HG03457 (cell line): Measurements from ENCODE around the gene DSG3.

Source experiments
- ATAC-seq: cut with Tn5 transposase; IDR thresholded peaks from one replicate; pipeline ENCODE4 v1.9.1; 2021; ENCODE audit warnings: moderate number of reproducible peaks; ENCODE audit not compliant: unreplicated experiment

The DSG3 gene

DNA sequence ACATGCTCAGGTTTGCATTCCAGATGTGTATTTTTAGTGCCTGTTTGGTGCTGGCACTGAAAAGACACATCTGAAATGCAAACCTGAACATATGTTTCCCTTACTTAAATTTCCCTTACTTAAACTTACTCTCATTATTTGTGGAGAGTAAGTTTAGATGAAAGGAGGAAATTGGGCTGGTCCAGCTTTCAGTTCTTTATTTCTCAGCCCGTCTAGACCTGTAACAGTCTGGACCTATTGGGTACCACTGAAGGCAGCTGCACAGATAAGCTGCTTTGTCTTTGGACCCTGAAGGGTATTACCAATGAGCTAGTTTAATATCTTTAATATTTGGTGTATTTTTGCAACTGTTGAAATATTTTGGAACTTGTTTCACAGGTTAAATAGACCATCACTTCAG is 17.0 kb upstream of the DSG3 start:
- ATAC-seq, result no peak

DNA sequence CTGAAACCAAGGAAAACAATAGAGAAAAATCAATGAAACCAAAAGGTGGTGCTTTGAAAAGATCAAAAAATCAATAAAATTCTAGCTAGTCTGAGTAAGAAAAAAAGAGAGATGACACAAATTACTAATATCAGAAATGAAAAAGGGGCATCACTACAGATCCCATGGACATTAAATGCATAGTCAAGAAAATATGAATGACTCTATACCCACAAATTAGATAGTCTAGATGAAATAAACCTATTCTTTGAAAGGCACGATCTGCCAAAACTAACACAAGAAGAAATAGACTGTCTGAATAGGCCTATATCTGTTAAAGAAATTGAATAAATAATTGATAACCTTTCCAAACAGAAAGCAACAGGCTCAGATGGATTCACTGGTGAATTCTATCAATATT is 15.2 kb upstream of the DSG3 start:
- ATAC-seq, result no peak

DNA sequence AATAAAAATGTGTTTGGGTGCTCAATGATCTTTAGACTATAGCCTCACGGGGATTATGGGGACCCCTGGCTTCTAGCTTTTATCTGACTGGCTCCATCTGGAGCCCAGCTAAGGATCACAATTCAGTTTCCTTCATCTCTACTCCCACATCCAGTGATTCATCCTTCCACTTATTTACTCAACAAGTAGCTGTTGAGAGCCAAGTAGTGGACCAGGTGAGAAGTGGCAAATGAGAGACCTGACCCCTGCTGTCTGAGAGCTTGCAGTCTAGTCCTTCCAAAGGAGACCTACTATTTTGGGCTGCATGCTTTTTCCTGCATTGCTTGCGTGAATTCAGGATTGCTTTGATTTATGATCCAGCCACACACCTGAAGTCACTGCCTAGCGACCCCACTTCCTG is 10.7 kb upstream of the DSG3 start:
- no peak for ATAC-seq

DNA sequence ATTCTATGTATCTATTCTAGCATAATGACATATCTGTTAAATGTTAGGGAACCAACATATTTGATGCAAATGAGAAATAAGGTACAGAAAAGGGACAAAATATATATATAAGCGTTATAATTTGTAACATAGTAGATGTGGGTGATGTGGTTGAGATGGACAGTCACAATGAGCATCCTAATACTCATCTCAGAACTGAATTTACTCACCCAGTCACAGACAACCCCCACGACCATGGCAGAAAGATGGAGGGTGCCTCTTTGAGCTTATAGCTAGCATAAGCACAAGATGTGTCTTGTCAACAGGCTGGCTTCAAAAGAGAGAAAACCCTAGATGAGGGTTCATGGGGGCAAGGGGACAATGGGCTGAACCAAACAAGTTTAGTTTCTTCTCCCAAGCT is 9.1 kb upstream of the DSG3 start:
- no peak for ATAC-seq

- ATAC-seq, result no peak
Measured at GRCh38 chr18:31439807-31440325, 7.7 kb upstream of the DSG3 start.

DNA sequence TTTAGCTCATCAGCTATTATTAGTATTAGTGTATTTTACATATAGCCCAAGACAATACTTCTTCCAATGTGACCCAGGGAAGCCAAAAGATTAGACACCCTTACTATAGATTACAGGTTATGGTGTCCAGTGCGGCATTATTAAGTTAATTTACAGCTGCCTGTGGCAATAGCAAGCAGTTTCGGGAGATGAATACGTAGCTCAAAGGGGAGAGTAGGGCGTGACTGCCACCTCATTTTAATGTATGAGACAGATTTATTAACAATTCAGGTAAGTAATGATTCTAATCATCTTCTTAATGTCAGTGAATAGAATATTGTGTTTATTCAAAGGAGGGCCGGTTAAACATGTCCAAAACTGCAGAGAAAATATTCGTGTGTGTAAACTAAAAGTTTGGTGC is 6.8 kb upstream of the DSG3 start:
- no peak for ATAC-seq

DNA sequence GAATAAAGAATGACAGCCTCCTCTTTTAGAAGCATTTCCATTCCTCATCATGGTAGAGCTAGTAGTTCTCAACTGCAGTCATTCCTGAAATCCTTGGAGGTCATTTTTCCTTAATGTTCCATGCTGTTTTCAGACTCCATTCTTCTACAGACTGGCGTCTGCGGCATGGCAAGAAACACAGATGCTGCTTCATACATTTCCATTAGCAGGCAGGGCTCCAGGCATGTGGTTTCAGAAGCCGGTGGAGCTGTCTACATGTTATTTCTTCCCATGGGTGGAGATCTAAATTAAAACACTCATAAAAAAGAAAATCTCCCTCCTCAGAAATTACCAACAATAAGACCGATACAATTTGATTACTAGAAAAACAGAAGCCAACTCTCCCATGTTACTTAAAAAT is 6.0 kb upstream of the DSG3 start:
- ATAC-seq, result no peak

DNA sequence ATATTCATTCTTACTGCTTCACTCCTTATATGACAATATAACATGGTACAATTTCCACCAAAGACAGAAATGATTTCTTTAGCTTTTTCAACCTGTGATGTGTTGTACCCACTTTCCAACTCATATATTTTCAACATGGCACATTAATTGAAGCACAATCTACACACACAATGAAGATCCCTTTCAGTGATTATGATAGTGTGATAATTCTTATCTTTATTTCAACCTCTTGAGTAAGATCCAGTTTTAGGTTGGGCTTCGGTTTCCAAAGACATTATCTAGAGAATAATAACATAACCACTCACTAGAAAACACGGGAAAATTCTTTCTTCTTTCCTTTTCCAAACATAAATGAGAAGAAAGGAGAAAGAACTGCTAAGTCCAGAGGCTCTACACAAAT is 3.4 kb upstream of the DSG3 start:
- no peak for ATAC-seq

DNA sequence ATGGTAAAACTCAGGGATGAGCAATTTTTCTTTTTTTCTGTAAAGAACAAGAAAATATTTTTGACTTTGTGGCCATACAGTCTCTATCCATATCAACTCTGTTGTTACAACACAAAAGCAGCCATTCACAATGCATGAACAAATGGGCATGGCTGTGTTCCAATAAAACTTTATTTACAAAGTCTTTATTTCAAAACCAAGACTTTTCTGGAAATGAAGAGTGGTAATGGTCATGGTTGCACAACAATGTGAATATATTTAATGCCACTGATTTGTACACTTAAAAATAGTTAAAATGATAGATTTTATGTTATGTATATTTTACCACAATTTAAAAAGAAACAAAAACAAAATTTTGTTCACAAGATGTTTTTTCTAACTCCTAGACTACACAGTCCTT is 1.6 kb upstream of the DSG3 start:
- no peak for ATAC-seq

DNA sequence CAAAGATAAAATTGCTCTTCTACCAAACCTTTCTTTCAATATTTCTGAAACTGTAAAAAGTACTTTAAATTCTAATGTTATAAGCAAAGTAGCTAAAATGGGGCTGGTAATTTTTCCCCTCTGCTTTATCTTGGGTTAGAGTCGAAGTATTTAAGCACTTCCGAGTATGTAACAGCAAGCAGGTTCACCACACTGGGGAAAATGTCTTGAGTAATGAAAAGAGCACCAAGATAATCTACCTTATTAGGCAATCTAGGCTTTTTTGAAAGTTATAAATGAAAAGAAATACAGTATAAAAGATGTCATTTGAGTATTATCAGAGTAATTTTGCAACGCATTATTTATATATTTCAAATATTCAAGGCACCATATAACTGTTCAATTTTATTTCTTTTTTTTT is 687 bp upstream of the DSG3 start:
- no peak for ATAC-seq

DNA sequence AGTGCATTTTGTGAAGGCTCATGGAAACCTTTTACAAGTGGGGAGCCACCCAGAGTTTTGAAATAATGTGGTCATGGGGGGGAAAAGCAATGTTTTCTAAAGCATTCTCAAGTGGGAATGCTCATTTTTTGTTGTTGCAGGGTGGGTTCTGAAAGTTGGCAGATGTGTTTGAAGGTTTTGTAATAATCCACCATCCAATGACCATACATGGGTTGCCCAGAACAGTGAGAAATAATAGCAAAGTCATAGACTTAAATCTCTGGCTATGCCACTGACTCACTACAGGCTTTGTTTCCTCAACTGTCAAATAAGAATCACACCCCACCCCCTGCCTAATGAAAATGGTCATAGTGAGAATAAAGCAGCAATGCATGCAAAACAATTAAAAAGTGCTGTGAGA is 2.9 kb downstream of the DSG3 start:
- ATAC-seq, result no peak

DNA sequence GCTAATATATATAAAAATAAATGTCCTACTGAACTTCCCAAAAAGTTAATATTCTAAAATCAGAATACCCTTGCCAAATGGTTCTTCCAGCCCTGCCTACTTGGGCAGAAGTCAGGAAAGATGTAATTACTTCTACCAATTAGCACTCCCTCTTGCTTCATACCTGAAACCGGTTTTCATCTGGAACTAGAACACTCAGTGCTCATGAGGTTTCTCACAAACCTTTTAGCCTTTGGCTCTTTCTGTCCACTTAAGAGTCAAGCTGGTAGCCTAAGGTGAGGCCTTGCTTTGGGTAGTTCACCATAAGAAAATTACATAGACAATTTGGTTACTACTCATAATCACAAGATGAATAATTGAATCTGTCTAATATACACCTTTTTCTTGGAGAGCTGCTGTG is 4.1 kb downstream of the DSG3 start:
- no peak for ATAC-seq

DNA sequence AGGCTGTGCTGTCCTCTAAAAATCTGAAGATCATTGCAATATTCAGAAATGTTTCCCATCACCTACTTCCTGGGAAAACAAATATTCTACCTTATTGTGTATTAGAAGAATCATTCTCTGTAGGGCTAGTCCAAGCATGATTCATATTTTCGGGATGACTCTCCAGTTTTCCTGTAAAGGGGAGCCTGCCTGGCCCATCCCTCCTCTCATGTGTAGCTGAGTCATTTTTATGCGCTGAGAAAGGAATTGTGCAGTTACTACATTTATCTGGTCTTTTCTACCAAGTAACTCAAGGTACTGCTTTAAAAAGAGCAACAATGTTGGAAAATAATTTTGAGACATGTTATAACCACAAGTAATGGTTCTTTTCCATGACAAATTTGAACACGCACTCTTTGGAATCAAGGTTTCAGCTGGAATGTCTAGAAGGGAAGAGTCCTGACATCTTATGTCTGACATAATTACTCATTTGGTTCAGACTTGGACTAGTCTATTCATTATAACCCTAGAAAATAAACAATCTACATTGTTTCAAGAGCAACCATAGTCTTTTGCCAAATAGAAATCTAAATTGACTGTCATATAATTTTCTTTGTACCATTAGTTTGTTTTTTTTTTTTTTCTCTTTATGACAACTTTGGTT is 6.6 kb downstream of the DSG3 start:
- no peak for ATAC-seq

- ATAC-seq, result no peak
Measured at GRCh38 chr18:31469629-31470028, 22.1 kb downstream of the DSG3 start.

DNA sequence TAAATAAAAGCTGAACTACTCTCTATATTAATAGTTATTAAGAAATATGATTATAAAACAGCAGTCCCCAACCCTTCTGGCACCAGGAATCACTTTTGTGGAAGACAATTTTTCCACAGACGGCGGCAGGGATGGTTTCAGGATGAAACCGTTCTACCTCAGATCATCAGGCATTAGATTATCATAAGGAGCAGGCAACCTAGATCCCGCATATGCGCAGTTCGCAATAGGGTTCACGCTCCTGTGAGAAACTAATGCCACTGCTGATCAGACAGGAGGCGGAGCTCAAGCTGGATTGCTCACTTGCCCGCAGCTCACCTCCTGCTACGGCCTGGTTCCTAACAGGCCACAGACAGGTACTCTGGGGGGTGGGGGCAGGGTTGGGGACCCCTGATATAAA is 31.1 kb downstream of the DSG3 start:
- no peak for ATAC-seq

- no peak for ATAC-seq
Measured at GRCh38 chr18:31482051-31482450, 34.5 kb downstream of the DSG3 start.

DNA sequence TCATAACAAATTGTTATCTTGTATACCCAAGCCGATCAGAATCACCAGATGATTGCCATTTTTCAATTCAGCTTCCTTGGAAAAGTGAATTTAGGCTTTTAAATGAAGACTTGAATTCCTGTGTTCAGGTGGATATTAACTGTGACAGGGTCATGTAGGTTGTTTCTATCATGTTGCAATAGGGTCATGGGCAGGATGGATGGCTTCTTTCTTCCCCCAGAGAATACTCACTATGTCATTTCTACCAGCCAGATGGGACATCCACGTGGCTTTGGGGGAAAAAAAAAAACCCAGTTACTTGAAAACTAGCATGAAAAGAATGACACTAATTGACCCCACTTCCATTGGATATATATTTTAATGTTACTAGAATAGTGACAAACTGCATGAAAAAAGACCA is 35.9 kb downstream of the DSG3 start:
- ATAC-seq, result no peak

DNA sequence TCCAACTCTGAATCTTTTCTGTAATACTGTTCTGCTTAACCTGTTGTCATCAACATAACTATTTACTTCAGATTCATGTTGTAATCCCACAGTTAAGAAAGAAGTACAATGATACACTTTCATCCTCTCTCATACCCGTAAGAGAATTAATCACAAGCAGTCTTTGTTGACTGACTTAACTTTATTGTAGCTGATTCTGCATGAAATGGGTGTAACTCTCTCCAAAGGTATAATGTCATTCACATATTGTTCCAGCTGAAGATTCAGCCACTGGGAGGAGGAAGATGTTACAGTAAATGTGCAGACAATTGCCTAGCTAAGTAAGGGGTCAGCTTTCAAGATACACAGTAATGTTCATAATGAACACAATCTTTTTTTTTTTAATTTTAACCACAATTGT is 36.9 kb downstream of the DSG3 start:
- no peak for ATAC-seq

DNA sequence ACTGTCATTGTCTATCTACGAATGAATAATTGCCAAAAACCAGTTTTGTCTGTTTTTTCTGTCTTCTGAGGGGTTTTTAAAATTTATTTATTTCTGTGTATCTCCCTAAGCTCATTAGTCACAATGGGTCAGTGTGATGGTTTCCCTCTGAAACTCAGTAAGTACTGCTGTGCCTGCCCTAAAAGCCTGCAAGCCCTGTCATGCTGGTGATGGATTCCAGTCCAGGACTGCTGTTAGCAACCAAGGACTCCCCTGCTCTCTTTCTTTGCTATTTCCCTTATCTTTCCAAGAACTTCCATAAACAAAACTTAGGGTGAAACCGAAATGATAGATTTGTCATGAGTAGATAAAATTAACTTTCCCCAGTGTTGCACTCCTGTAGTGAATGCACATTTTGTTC is 38.6 kb downstream of the DSG3 start:
- ATAC-seq, result no peak

DNA sequence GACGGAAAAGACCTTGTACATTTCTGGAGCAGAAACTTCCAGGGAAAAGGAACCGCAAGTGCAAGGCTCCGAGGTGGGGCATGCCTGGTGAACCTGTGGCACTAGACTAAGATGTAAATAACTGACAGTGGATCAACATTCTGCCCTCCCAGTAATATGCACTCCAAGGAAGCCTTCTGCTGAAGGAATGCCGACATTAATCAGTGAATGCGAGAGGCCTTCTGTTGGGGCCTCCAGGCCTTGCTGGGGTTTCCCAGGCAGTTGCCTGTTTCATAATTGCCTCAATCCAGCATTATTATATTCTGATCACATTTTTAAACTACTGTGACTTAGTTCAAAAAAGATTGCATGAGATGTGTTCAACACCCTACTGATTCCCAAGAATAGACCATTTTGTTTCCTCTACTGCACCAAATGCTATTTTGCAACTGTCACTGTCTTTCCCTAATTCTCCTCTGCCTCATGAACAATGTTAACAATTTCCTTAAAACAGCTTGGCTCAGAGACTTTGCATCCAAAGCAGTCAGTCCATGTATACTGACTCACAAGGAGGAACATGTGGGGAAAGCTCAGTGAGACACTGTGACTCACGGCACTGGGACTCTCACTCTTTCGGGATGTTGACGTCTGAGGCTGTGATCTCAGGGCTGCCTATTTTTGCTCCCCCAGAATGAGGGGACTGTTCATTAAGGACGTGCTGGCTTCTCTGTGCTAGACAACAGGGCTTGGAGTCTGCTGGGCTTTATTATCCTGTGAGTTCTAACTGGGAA is 39.9 kb downstream of the DSG3 start:
- no peak for ATAC-seq

DNA sequence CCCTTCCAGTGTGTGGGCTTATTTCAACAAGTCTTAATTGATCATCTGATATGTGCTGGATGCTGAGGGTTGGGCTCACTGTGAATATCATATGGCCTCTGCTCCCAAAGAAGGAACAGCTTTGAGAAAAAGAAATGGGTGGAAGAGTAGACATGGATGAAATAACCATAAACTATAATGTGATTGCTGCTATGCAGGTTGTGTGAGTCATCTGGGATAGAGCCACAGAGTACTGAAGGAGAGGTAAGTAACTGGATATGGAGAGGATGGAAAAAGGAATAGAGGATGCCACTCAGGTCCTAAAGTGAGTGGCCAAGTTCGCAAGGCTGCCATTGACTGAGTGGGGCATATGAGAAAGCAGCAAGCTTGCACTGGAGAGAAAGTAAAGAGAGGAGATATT is 41.8 kb downstream of the DSG3 start:
- ATAC-seq, result no peak

- ATAC-seq, result peak; percentile 57
Measured at GRCh38 chr18:31490387-31490786, 42.8 kb downstream of the DSG3 start.

GRCh38 chr18:31490833-31491232 is 43.3 kb downstream of the DSG3 start:
- ATAC-seq, result no peak
